Skin epidermis (tissue), 12 donors: ENCODE data around the gene SAPCD2.
A peak's percentile ranks its signal among the peaks of the same experiment; 100 is the strongest.
"Not testable (repeated sequence)": the region's sequence is repeated elsewhere in the genome, so short reads cannot be mapped to it uniquely, and the experiment has no call there.

ENCODE experiments used
- H3K27ac ChIP-seq, 21 experiments: fragments of 200-600 bp; sonication (generic) in 11 of 21; one replicate each; pipeline ENCODE4 v1.5.0; 2020; ENCODE audit warnings: mild to moderate bottlenecking in 3 of 21, inconsistent platforms in 2 of 21, moderate library complexity in 2 of 21
- H3K4me3 ChIP-seq, 7 experiments: fragments of 200-600 bp; sonication (generic) in 2 of 7; one replicate each; pipeline ENCODE4 v1.5.0; 2020; ENCODE audit warnings: inconsistent platforms in 2 of 7, mild to moderate bottlenecking in 2 of 7, moderate library complexity in 1 of 7

Gene SAPCD2

DNA sequence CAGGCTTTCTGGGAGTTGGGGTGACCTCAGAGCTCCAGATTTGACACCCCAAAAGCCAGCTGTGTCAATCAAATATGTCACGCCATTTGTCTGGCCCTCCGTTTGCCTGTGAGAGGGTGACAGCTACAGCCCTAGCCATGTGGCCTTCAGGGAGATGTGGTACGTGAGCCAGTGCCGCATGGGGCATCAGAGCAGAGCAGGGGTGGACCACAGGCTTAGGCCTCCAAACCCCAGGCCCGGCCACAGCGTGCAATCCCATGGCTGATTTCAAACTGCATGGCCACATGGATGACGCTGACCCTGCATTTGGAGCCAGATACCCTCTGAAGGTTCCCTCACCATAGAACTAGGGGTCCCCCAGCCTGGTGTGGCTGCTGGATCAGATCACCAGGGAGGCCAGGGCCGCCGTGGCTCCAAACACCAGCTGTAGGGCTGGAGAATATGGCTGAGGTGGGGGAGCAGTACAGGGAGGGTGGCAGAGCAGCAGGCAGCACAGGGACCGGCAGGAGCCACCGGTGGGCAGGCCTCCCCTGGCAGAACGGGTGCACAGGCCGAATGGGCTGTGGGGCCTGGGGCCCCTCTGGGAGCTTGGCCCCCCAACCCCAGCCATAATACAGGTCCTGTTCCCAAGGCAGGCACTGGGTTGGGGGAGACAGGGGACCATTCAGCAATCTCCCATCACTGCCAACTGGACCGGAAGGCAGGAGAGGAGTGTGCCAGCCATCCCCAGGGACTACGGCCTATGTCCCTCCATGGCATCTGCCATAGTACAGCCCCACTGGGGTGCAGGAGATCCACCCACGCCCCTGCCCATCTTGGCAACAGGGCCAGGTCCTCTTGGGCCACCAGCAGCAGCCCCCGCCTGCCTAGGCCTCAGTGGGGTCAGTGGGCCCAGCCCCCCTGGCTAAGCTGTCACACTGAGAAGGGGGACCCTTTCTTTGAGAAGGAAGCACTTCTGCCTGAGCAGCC, 1.5 kb downstream of the SAPCD2 start:
- H3K4me3 ChIP-seq: peak overlapping the region in 5 of 7 experiments; percentile 34 to 52 (median 51)

DNA sequence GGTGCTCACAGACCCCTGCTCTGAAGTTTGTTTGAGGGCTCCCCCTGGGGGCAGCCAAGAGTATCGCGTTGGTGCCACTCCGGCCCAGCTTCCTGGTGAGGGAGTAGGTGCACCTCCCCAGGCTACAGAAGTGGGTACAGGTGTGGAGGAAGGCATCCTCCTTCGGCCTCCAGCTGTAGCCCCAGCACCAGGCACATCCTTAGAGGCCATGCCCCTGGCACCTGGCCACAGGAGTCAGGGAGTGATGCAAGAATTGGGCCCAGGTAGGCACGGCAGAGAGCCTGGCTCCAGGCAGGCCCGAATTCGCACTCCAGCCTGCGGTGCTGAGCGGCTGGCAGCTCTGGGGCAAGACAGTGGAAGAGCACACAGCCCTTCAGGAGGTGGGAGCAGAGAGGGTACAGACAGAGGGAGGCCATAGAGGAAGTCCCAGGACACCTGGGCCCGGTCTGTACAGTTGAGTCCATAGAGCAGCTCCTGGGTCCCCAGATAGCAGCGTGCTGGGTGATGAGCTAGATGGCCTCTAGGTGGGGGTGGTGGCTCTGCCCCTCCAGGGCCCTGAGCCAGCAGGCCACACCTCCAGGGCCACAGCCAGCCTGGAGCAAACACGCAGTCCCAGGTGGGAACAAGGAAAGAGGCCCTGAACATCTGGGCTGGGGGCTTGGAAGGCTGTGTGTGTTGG, 2.4 kb downstream of the SAPCD2 start:
- Histone ChIP-seq H3K4me3 (peak overlapping the region in 1 of 7 experiments; percentile 7), H3K27ac (peak overlapping the region in 2 of 21 experiments; percentile 9 to 23)

More for the DNA sequence above, 1.5 kb downstream of the SAPCD2 start:
- H3K27ac ChIP-seq: peak overlapping the region in 3 of 21 experiments; percentile 9 to 72 (median 23)

DNA sequence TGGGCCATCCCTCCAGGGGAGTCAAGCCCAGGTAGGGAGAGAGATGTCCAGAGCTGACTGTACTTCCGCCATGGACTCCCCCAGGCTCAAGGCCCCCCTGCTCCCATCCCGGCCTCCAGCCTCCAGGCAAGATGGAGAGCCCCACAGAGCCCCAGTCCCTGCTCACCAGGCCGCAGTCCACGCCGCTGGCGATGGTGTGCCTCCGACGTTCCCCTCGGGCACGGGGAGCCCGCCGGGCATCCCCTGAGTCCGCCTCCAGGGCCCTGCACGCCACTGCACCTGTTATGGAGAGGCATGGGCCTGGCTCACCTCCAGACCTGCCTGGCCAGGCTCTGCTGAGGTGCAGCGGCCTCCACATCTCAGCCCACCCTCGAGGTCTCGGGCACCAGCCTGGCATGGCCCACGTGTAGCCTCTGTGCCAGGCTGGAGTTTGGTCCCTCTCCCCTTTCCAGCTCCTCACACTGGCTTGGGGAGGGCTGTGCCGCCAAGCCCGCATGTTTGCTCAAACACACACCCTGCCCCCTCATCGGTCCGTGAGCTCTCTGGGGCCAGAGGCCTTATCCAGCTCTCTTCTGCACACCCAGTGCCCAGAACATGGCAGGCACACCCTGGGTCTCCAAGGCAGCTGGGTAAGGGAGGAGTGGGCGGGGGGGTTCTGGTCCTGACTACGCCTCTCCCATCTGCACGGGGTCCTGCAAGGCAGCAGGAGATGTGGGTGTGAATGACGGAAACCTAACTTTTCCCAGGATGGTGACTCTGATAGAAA, 4.1 kb downstream of the SAPCD2 start:
- H3K4me3 ChIP-seq: no peak overlapping the region

DNA sequence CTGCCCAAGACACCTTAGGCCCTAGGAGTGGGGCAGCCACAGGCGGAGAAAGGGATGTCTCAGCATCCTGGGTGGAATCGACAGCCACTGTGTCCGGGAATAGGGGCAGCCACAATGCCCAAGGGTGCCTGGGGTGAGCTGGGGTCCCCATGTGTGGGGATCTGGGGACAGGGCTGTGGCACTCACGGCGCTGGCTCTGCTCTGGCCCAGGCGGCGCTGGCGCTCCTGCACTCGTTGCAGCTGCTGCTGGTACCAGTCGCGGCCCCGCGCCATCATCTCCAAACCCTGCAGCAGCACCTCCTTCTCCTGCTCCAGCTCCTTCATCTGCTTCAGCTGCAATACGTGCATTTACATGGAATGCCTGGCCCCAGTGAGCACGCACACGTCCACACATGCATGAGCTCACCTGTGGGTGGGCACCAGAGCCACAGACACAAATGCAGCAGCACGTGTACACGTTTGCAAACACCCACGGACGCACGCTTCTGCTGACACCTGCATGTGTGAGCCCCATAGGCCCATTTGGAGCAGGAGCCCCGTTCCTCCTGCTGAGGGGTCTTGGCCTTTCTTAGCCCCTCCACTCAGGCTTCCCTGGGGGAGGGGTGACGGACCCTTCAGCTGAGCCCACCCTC, 4.9 kb downstream of the SAPCD2 start:
- H3K4me3 ChIP-seq: no peak overlapping the region

More for the DNA sequence above, 4.1 kb downstream of the SAPCD2 start:
- H3K27ac ChIP-seq: no peak overlapping the region

DNA sequence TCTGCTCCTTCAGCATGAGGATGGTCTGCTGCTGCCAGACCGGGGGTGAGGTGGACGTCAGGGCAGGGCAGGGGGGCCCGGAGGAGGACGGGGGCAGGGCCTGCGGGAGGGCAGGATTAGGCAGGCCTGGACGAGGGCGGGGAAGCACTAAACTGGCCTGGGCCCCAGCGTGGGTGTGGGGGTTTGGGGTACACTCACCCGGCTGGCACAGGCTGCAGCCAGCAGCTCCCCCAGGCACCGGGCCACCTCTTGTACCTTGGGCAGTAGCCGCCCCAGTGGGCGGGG, 5.5 kb downstream of the SAPCD2 start:
- no peak overlapping the region for H3K27ac ChIP-seq
- no peak overlapping the region for H3K4me3 ChIP-seq

More for the DNA sequence above, 4.9 kb downstream of the SAPCD2 start:
- H3K27ac ChIP-seq: no peak overlapping the region

DNA sequence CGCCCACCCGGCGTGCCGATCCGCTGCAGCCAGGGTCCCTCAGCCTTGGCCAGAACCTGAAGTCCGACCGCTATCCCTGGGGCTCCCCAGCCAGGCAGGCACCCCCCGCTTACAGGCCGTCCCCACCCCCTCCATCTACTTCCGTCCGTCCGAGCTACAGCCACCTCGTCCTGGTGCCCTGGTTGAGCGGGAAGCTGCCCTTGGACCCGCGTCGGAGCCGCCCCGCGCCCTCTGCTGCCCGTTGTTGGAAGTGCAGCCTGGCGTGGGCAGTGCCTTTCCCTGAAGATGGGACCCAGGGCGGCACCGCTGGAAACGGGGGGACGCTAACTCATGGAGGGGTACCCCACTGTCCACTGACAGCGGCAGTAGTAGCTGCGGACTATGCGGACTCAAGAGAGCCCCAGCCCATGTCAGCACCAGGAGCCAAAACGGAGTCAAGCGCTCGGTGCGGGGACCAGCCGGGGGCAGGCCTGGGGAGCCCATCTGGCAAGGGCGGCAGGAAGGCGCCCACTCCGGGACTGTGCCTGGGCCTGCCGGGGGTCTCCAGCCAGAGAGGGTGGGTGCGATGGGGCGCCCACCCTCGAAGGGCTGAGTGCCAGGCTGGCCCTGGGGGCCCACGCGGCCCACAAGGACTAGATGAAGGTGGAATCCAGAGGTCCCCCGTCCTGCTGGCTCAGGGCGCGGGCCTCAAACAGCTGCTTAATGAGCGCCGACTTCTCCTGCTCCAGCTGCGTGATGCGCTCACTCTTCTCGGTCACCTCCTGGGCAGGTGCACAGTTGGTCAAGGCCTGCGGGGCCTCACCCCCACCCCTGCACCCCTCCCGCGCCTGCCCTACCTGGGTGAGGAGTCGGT, 6.1 kb downstream of the SAPCD2 start:
- H3K4me3 ChIP-seq: no peak overlapping the region
- H3K27ac ChIP-seq: no peak overlapping the region

DNA sequence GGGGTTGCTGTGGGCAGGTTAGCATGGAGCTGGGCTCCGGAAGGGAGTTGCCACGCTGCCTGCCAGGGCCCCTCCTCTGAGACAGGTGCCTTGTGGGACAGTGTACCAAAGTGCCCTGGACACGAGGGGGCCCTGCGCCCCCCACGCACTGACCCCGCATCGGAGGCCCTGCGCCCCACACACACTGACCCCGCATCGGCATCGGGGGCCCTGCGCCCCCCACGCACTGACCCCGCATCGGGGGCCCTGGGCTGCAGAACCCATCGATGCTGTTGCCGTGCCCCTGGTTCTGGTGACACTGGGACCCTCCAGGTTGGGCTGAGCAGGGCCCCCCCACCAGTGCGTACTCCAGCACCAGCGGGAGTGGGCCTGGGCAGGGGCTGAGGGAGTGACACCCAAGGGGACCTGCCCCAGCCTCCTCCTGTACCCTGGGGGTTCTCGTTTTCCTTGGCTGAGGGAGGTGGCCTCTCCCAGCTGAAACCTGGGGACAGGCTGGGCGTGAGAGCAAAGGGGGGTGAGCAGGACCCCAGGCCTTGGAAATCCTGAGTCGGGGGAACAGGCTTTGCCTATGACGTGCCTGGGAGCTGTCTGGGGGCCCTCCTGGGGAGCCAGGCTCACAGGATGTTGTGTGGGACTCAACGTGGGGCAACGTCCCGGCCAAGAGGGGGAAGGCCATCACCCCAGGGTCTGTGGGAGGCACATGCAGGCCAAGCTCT, 6.9 kb downstream of the SAPCD2 start:
- Histone ChIP-seq H3K27ac (no peak overlapping the region), H3K4me3 (no peak overlapping the region)

DNA sequence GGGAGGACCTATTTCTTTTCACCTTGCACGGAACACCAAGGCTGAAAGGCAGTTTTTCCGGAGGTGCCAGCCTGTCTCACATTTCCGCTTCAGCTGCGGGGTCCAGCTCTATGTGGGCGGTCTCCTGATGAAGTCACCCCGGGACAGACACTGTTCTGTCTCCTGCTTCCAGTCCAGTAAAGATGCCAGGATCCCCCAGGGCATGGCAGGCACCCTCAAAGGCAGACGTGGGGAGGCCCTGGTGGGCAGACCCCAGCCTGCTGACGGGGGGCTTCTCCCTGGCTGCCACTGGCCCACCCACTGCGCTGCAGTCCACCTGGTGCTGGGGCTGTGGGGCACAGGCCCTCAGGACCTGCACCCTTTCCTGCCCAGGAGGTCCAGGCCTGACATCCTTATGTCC, 7.6 kb downstream of the SAPCD2 start:
- not testable (repeated sequence) for H3K4me3 ChIP-seq, H3K27ac ChIP-seq

DNA sequence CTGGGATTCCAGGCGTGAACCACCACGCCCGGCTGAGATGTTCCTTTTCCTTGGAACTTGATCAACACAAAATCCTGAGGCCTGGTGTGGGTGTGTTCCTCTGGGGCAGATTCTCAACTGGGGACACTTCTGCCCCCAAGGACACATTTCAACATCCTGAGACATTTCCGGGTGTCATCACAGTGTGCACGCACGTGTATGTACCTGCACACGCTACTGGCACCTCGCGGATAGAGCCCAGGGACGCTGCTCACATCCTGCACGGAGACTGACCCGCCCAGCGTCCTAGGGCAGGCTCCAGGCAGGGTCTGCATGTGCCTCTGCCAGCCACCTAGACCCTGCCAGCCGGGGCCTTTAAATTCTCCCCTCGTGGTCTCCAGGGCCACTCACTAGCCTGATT, 8.0 kb downstream of the SAPCD2 start:
- no peak overlapping the region for H3K4me3 ChIP-seq
- no peak overlapping the region for H3K27ac ChIP-seq

DNA sequence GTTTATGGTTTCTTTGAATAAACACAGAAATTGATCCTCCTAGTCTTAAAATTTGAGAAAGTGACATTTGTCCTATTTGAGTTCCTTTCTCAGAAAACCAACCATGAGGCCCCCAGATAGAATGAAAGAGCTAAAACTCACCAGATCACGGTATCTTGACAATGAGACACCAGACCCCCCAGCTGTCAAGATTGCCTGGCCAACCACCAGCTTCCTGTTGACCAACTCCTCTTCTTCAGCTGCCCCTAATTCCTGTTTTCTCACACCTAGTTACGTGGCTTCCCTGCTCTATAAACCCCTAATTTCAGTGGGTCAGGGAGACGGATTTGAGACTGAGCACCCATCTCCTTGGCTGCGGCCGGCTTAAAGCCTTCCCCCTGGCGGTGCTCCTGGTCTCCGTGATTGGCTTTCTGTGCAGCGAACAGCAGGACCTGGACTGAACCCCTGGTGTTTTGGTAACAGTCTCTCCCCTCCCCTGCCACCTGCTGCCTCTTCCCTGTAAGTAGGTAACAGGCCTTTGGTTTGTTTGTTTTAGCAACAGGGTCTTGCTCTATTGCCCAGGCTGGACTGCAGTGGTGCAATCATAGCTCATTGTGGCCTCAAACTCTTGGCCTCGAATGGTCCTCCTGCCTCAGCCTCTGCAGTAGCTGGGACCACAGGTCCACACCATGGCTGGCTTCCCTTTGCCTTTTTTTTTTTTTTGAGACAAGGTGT, 11.7 kb downstream of the SAPCD2 start:
- Histone ChIP-seq H3K27ac (no peak overlapping the region), H3K4me3 (no peak overlapping the region)

DNA sequence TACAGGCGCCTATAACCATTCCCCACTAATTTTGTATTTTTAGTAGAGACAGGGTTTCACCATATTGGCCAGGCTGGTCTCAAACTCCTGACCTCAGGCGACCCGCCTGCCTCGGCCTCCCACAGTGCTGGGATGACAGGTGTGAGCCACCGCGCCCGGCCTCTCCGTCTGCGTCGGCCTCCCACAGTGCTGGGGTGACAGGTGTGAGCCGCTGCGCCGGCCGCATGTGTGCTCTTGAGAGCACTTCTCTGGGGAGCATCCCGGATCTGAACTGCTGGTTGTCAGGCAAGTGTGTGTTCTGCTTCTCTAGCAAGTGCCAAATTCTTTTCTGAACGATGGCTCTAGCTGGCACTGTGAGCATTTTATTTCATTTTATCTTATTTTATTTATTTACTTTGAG, 12.8 kb downstream of the SAPCD2 start:
- Histone ChIP-seq H3K27ac (no peak overlapping the region), H3K4me3 (no peak overlapping the region)

DNA sequence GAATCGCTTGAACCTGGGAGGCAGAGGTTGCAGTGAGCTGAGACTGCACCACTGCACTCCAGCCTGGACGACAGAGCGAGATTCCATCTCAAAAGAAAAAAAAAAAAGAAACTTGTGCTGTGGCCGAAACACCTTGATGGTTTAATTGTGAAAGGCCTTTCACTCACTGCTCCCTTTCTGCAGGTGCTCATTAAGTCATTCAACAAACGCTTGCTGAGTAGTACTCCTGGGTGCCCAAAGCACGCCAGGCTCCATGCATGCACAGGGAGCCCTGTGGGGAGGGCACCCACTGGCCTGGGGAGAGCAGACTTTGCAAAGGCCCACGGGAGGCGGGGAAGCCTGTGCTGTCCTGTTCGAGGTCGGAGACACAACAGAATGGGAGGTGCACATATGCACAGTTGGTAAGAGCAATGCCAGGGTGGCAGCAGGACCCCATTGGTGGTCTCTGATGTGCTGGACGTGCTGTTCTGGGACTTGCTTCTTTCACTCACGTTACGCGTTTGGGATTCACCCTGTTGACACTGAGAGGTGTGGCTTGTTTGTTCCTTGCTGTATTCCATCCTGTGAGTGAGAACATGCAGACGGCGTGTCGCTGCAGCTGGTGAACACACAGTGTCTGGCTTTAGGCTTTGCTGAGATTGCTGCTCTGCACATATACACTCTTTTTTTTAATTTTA, 13.5 kb downstream of the SAPCD2 start:
- H3K27ac ChIP-seq: no peak overlapping the region
- no peak overlapping the region for H3K4me3 ChIP-seq

DNA sequence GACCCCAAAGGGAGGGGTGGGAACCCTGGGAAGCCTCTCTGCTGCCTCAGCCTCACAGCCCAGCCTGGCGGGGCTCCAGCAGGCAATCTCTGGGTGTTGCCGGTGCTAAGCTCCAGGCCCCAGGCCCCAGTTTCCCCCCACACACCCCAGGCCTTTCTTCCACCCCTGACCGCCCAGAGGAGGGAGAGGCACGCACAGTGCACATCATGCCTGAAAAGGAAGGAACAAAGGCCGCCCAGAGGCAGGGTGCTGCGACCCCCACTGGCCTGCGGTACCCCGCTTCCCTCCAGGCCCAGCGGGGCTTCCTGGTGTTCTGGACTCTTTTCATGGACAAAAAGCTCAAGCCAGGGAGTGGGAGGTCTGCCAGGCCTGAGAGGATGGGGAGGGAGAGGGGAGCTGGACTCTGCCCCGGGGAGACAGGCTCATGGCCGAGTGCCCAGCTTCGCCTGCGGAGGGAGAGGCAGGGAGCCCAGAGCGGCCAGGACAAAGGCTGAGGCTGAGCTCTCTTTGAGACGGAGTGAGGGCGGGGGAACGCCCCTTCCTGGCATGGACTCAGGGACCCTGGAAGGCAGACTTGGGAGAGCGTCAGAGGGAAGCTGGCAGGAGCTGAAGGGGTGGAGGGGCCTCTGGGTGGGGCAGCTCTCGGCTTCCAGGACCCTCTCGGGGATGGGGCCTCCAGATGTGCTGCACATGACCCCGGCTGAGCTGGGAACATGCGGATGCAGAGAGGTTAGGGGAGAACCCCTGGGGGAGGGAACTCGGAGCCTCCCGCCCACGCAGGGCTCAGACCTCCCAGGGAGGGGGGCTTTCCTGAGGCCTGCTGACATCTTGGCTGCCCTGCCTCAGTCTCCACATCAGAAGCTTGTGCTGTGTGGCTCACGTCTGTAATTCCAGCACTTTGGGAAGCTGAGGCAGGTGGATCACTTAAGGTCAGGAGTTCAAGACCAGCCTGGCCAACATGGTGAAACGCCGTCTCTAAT, 14.7 kb downstream of the SAPCD2 start:
- H3K27ac ChIP-seq: peak overlapping the region in 8 of 21 experiments; percentile 17 to 67 (median 54)
- no peak overlapping the region for H3K4me3 ChIP-seq

DNA sequence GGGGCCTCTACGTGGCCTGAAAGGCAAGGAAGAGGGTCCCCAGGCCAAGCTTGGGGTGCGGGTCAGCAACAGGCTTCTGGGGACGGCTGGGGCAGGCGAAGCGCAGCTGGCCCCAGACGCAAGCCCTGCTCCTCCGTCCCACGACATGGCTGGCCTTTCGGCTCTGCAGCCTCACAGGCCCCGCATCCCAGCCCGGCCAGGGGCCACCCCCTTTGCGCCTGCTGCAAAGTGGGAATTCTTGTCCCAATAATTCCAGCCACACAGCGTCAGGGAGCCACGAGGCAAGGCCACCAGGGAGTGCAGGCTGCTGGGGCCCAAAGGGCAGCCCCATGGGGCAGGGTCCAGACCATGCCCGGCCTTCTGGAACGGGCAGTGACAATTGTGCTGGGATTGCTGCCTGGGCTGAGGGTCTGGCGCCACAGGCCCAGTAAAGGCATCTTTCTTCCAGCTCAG, 15.4 kb downstream of the SAPCD2 start:
- Histone ChIP-seq H3K4me3 (no peak overlapping the region), H3K27ac (peak overlapping the region in 9 of 21 experiments; percentile 2 to 67 (median 55))
